ENCODE measurements around the gene ABCA3.
"Not testable (repeated sequence)": the region's sequence is repeated elsewhere in the genome, so short reads cannot be mapped to it uniquely, and the experiment has no call there.

Gene ABCA3

GRCh38 chr16:2251296-2252111, 89.0 kb downstream of the ABCA3 start, which contains the start of gene ECI1:
Gene ECI1, minus strand, starts transcription at chr16:2251587. Its CDS starts 21 bp downstream, at chr16:2251566.
- H3K4me1 ChIP-seq (ENCODE audit: control insufficient read depth, insufficient read depth, low read length), result peaks cover 6% of the 10 kb centered on the region; the same call in 1 of the 2 replicates
- H3K36me3 ChIP-seq (ENCODE audit: control insufficient read depth, insufficient read depth, low read length), result peaks cover 64% of the 10 kb centered on the region
- no peaks in the 10 kb centered on the region for H3K9me3 ChIP-seq (ENCODE audit: control insufficient read depth, insufficient read depth, low read length)
- H3K9ac ChIP-seq (ENCODE audit: low read depth, low read length), result peak within 1 kb of the TSS; percentile 90
- H3K27me3 ChIP-seq (ENCODE audit: control insufficient read depth, insufficient read depth, low read length), result no peaks in the 10 kb centered on the region
- H3K4me3 ChIP-seq (ENCODE audit: low read depth, low read length), result peak within 1 kb of the TSS; percentile 81
- peak within 1 kb of the TSS; percentile 88 for H3K27ac ChIP-seq (ENCODE audit: low read depth, low read length)

DNA sequence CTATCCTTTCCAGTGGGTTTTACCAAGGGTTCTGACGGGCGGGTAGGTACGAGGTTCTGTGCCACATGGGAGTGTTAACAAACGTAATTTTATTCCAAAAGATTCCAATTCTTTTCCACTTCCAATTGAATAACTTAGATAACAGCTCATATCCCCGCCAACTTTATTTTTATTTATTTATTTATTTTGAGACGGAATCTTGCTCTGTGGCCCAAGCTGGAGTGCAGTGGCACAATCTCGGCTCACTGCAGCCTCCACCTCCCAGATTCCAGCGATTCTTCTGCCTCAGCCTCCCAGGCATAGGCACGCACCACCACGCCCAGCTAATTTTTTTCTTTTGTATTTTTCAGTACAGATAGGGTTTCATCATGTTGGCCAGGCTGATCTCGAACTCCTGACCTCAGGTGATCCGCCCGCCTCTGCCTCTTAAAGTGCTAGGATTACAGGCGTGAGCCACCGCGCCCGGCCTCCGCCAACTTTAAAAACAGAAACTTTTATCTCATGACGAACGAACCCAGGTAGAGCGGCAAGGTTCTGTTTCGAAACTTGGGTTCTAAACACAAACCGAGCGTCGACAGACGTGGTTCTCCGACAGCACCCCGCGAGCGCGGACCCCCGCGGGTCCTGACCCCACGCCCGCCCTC, 89.8 kb downstream of the ABCA3 start:
- Histone ChIP-seq H3K27me3 (ENCODE audit: control insufficient read depth, insufficient read depth, low read length) (no peaks in the 10 kb centered on the region), H3K9me3 (ENCODE audit: control insufficient read depth, insufficient read depth, low read length) (no peaks in the 10 kb centered on the region), H3K4me3 (ENCODE audit: low read depth, low read length) (peak overlapping the region; percentile 81), H3K27ac (ENCODE audit: low read depth, low read length) (peak overlapping the region; percentile 88), H3K9ac (ENCODE audit: low read depth, low read length) (peak overlapping the region; percentile 90), H3K4me1 (ENCODE audit: control insufficient read depth, insufficient read depth, low read length) (peaks cover 6% of the 10 kb centered on the region; the same call in 1 of the 2 replicates), H3K36me3 (ENCODE audit: control insufficient read depth, insufficient read depth, low read length) (peaks cover 64% of the 10 kb centered on the region)

- Histone ChIP-seq H3K27me3 (ENCODE audit: control insufficient read depth, insufficient read depth, low read length) (no peaks in the 10 kb centered on the region), H3K4me1 (ENCODE audit: control insufficient read depth, insufficient read depth, low read length) (no peaks in the 10 kb centered on the region; the same call in 1 of the 2 replicates), H3K4me3 (ENCODE audit: low read depth, low read length) (no peak overlapping the region), H3K27ac (ENCODE audit: low read depth, low read length) (no peak overlapping the region), H3K9me3 (ENCODE audit: control insufficient read depth, insufficient read depth, low read length) (no peaks in the 10 kb centered on the region), H3K36me3 (ENCODE audit: control insufficient read depth, insufficient read depth, low read length) (peaks cover 65% of the 10 kb centered on the region), H3K9ac (ENCODE audit: low read depth, low read length) (no peak overlapping the region)
Observed at GRCh38 chr16:2246301-2246885, 94.1 kb downstream of the ABCA3 start.

- Histone ChIP-seq H3K9me3 (ENCODE audit: control insufficient read depth, insufficient read depth, low read length) (no peaks in the 10 kb centered on the region), H3K36me3 (ENCODE audit: control insufficient read depth, insufficient read depth, low read length) (peaks cover 65% of the 10 kb centered on the region), H3K9ac (ENCODE audit: low read depth, low read length) (no peak overlapping the region), H3K4me3 (ENCODE audit: low read depth, low read length) (no peak overlapping the region), H3K4me1 (ENCODE audit: control insufficient read depth, insufficient read depth, low read length) (no peaks in the 10 kb centered on the region; the same call in 1 of the 2 replicates), H3K27ac (ENCODE audit: low read depth, low read length) (no peak overlapping the region), H3K27me3 (ENCODE audit: control insufficient read depth, insufficient read depth, low read length) (no peaks in the 10 kb centered on the region)
Observed at GRCh38 chr16:2244926-2245795, 95.4 kb downstream of the ABCA3 start.

- Histone ChIP-seq H3K27me3 (ENCODE audit: control insufficient read depth, insufficient read depth, low read length) (no peaks in the 10 kb centered on the region), H3K27ac (ENCODE audit: low read depth, low read length) (no peak overlapping the region), H3K4me1 (ENCODE audit: control insufficient read depth, insufficient read depth, low read length) (no peaks in the 10 kb centered on the region), H3K9ac (ENCODE audit: low read depth, low read length) (no peak overlapping the region), H3K4me3 (ENCODE audit: low read depth, low read length) (no peak overlapping the region), H3K36me3 (ENCODE audit: control insufficient read depth, insufficient read depth, low read length) (peaks cover 64% of the 10 kb centered on the region), H3K9me3 (ENCODE audit: control insufficient read depth, insufficient read depth, low read length) (no peaks in the 10 kb centered on the region)
Observed at GRCh38 chr16:2244301-2244700, 96.2 kb downstream of the ABCA3 start.

GRCh38 chr16:2243781-2244180, 96.7 kb downstream of the ABCA3 start:
- H3K4me3 ChIP-seq (ENCODE audit: low read depth, low read length), result no peak overlapping the region
- H3K4me1 ChIP-seq (ENCODE audit: control insufficient read depth, insufficient read depth, low read length), result no peaks in the 10 kb centered on the region
- peaks cover 61% of the 10 kb centered on the region for H3K36me3 ChIP-seq (ENCODE audit: control insufficient read depth, insufficient read depth, low read length)
- H3K9ac ChIP-seq (ENCODE audit: low read depth, low read length), result no peak overlapping the region
- H3K9me3 ChIP-seq (ENCODE audit: control insufficient read depth, insufficient read depth, low read length), result no peaks in the 10 kb centered on the region
- H3K27me3 ChIP-seq (ENCODE audit: control insufficient read depth, insufficient read depth, low read length), result no peaks in the 10 kb centered on the region
- H3K27ac ChIP-seq (ENCODE audit: low read depth, low read length), result no peak overlapping the region

- no peak overlapping the region for H3K9ac ChIP-seq (ENCODE audit: low read depth, low read length)
- H3K36me3 ChIP-seq (ENCODE audit: control insufficient read depth, insufficient read depth, low read length), result peaks cover 56% of the 10 kb centered on the region
- 0 out of 2 replicates have a peak, but pooled peaks cover 2% of the 10 kb centered on the region for H3K27me3 ChIP-seq (ENCODE audit: control insufficient read depth, insufficient read depth, low read length)
- no peak overlapping the region for H3K4me3 ChIP-seq (ENCODE audit: low read depth, low read length)
- no peaks in the 10 kb centered on the region for H3K9me3 ChIP-seq (ENCODE audit: control insufficient read depth, insufficient read depth, low read length)
- no peak overlapping the region for H3K27ac ChIP-seq (ENCODE audit: low read depth, low read length)
- H3K4me1 ChIP-seq (ENCODE audit: control insufficient read depth, insufficient read depth, low read length), result no peaks in the 10 kb centered on the region; the same call in 1 of the 2 replicates
Observed at GRCh38 chr16:2243031-2243528, 97.4 kb downstream of the ABCA3 start.

GRCh38 chr16:2242598-2242997, 97.9 kb downstream of the ABCA3 start:
- no peak overlapping the region for H3K9ac ChIP-seq (ENCODE audit: low read depth, low read length)
- H3K4me3 ChIP-seq (ENCODE audit: low read depth, low read length), result no peak overlapping the region
- H3K27ac ChIP-seq (ENCODE audit: low read depth, low read length), result no peak overlapping the region
- H3K9me3 ChIP-seq (ENCODE audit: control insufficient read depth, insufficient read depth, low read length), result no peaks in the 10 kb centered on the region
- peaks cover 7% of the 10 kb centered on the region for H3K27me3 ChIP-seq (ENCODE audit: control insufficient read depth, insufficient read depth, low read length)
- H3K4me1 ChIP-seq (ENCODE audit: control insufficient read depth, insufficient read depth, low read length), result no peaks in the 10 kb centered on the region; the same call in 1 of the 2 replicates
- peaks cover 52% of the 10 kb centered on the region for H3K36me3 ChIP-seq (ENCODE audit: control insufficient read depth, insufficient read depth, low read length)

DNA sequence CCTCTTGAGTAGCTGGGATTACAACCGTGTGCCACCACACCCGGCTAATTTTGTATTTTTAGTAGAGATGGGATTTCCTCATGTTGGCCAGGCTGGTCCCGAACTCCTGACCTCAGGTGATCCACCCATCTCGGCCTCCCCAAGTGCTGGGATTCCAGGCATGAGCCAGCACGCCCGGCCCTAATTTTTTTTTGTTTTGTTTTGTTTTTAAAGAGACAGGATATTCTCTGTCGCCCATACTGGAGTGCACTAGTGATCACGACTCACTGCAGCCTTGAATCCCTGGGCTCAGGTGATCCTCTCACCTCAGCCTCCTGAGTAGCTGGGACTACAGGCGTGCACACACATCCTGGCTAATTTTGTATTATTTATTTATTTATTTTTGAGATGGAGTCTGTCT, 100.2 kb downstream of the ABCA3 start:
- not testable (repeated sequence) for H3K9me3 ChIP-seq (ENCODE audit: control insufficient read depth, insufficient read depth, low read length); H3K9ac ChIP-seq (ENCODE audit: low read depth, low read length); H3K27ac ChIP-seq (ENCODE audit: low read depth, low read length); H3K4me3 ChIP-seq (ENCODE audit: low read depth, low read length); H3K4me1 ChIP-seq (ENCODE audit: control insufficient read depth, insufficient read depth, low read length)
- peaks cover 36% of the 10 kb centered on the region for H3K36me3 ChIP-seq (ENCODE audit: control insufficient read depth, insufficient read depth, low read length)
- peaks cover 20% of the 10 kb centered on the region for H3K27me3 ChIP-seq (ENCODE audit: control insufficient read depth, insufficient read depth, low read length)

Measured in HUES48 (cell line).